Heart left ventricle (tissue), 16 donors: ENCODE data around the gene PIGR. TPM values are rescaled to one million over a fixed set of nuclear protein-coding genes. Genes with fewer than 3 reads are reported as not detected.

Source experiments
- ATAC-seq, 4 donors: fragments of 200-7000 bp; cut with Tn5 transposase; one replicate each; pipeline ENCODE4 v1.9.1; 2020 to 2022; ENCODE audit warnings: moderate library complexity in 4 of 4, mild to moderate bottlenecking in 3 of 4, moderate number of reproducible peaks in 1 of 4
- DNase-seq, 5 donors: peaks; one replicate each; pipeline ENCODE4 v3.0.0-alpha.2; 2020
- H3K27ac ChIP-seq, 12 donors: fragments of 200-600 bp; sonication (generic) in 4 of 12; one replicate each; pipeline versions ENCODE4 v1.5.0 to v1.8.0; 2016 to 2022; ENCODE audit warnings: mild to moderate bottlenecking in 2 of 12
- H3K27me3 ChIP-seq, 9 donors: fragments of 200-600 bp; sonication (generic) in 2 of 9; one replicate each; pipeline versions ENCODE4 v1.5.1 to v1.8.0; 2016 to 2022; ENCODE audit warnings: mild to moderate bottlenecking in 3 of 9
- H3K36me3 ChIP-seq, 9 donors: fragments of 200-600 bp; sonication (generic) in 2 of 9; one replicate each; pipeline versions ENCODE4 v1.5.0 to v1.8.0; 2018 to 2022; ENCODE audit warnings: mild to moderate bottlenecking in 2 of 9
- H3K4me1 ChIP-seq, 12 donors: fragments of 200-600 bp; sonication (generic) in 4 of 12; one replicate each; pipeline versions ENCODE4 v1.5.0 to v1.8.0; 2016 to 2022; ENCODE audit warnings: mild to moderate bottlenecking in 3 of 12
- H3K4me3 ChIP-seq, 12 donors: fragments of 200-600 bp; sonication (generic) in 4 of 12; one replicate each; pipeline versions ENCODE4 v1.5.0 to v1.8.0; 2017 to 2022; ENCODE audit warnings: mild to moderate bottlenecking in 9 of 12, moderate library complexity in 4 of 12
- H3K9me3 ChIP-seq, 12 donors: fragments of 200-600 bp; sonication (generic) in 4 of 12; one replicate each; pipeline versions ENCODE4 v1.5.0 to v1.8.0; 2016 to 2022; ENCODE audit warnings: mild to moderate bottlenecking in 1 of 12
- POLR2A ChIP-seq, 2 donors: fragments of 450-650 bp; IDR thresholded peaks; one replicate each; pipeline ENCODE4 v1.6.1; 2017; ENCODE audit warnings: antibody characterized with exemption in 2 of 2, mild to moderate bottlenecking in 2 of 2, moderate library complexity in 2 of 2
- WGBS, 4 donors: extraction: QIAGEN DNeasy Blood & Tissue Kit in 2 of 4; methylation state at CpG; one replicate each; pipeline versions ENCODE4 v1.1.5 to v1.1.7; 2013 to 2018; 5-methylcytosine and 5-hydroxymethylcytosine counted together
- intact Hi-C, 10 donors: fragments of 100-400 bp; cut with DNase I; formaldehyde crosslinking; loops; one replicate each; pipeline versions ENCODE4 v1.11.1 to v1.14.2; 2022
- polyA plus RNA-seq, 2 donors: library from polyadenylated mRNA; stranded (reverse); fragments of 200-250 nt; gene quantifications; one replicate each; pipeline ENCODE4 v1.2.3, GENCODE V29; 2013
- total RNA-seq, 9 donors: library from RNA; depleted of rRNA in 2 of 9; stranded (reverse); fragments of >200 nt in 2 of 9; fragmentation: NEBNext Ultra II Directional in 3 of 9; extraction: Animal tissue kit (Norgen Biotek cat#: 25700) in 3 of 9; gene quantifications; one replicate each; pipeline versions ENCODE4 v1.1.0 to v1.2.4, GENCODE V29; 2016 to 2023
- TF ChIP-seq, protein P1 (sequence below), 12 donors: fragments of 200-600 bp; sonication (generic) in 4 of 12; IDR thresholded peaks; one replicate each; pipeline versions ENCODE4 v1.5.0 to v1.8.0; 2018 to 2022; ENCODE audit warnings: antibody characterized with exemption in 12 of 12, mild to moderate bottlenecking in 5 of 12
- donor health status: ischemic (EF 13 %, LVEDD 7.1; RV severe dilation, severe dysfunction).
- donor health status: healthy with polysubstance abuse.
- donor health status: DM: no; HTN: yes; CAD: no.
- donor health status: DM: no; HTN: no; CAD: no.
- donor health status: ischemic (EF 25% LVEDD 6.9; RV normal size, moderate dysfunction).
- donor health status: ischemic (EF 25% LVEDD 5.7; RV mildly dilated, moderate dysfunction).
- donor health status: healthy.
- donor health status: DM: yes; HTN: yes; CAD: no.
- donor health status: ischemic (EF 35%, LVEDD 5.7; RV mildly dilated, moderate dysfunction).
- donor health status: nonischemic (EF 11% LVEDD 7.7; RV severe dilation, severe dysfunction).
- donor health status: DM: yes; HTN: yes; CAD: no.
- donor health status: PGD.
- donor health status: ischemic (EF 29% LVEDD 5.4; RV normal size, mild dysfunction).
- donor health status: nonischemic (EF 23%, LVEDD 6.1; RV moderate dilation, normal function).

Gene PIGR
- total and polyA plus RNA-seq, 11 donors, result 0.04 to 0.64 (median 0.45) TPM; not detected in 7

DNA sequence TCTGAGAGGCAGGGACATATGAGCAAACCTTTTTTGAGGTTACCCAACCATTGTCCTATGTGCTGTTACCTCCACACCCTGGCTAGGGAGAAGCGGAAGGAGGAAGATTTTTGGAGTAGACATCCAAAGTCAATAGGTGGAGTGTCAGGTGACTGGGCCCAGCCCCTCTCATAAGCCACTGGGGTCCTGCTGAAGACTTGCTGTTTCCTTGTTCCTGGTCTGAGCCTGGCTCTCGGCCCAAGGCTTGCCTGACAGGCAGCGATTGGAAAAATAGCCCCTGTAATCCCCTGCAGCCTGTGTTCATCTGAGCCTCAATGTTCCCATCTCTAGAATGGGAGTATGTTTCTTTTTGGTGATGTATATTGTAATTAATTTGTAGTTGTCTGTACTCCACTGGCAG, 6.9 kb upstream of the PIGR start:
- ATAC-seq (no peak), DNase-seq (no peak)
- intact Hi-C loops, result no loop called here
- WGBS, 4 donors, result 85 to 93% (median 90%) methylated on average over 3 of the region's 3 CpGs
- H3K27me3 ChIP-seq, result peaks cover 0 to 6% (median 0%) of the 10 kb centered on the region in 9 donors
- no peaks in the 10 kb centered on the region for H3K4me1 ChIP-seq
- H3K9me3 ChIP-seq, result peaks cover 0 to 6% (median 0%) of the 10 kb centered on the region in 12 donors
- no peaks in the 10 kb centered on the region for H3K36me3 ChIP-seq
- no peak overlapping the region for H3K4me3 ChIP-seq
- no peak for TF ChIP-seq POLR2A (IDR thresholded peaks at IDR 0.05)
- TF ChIP-seq, protein P1, sequence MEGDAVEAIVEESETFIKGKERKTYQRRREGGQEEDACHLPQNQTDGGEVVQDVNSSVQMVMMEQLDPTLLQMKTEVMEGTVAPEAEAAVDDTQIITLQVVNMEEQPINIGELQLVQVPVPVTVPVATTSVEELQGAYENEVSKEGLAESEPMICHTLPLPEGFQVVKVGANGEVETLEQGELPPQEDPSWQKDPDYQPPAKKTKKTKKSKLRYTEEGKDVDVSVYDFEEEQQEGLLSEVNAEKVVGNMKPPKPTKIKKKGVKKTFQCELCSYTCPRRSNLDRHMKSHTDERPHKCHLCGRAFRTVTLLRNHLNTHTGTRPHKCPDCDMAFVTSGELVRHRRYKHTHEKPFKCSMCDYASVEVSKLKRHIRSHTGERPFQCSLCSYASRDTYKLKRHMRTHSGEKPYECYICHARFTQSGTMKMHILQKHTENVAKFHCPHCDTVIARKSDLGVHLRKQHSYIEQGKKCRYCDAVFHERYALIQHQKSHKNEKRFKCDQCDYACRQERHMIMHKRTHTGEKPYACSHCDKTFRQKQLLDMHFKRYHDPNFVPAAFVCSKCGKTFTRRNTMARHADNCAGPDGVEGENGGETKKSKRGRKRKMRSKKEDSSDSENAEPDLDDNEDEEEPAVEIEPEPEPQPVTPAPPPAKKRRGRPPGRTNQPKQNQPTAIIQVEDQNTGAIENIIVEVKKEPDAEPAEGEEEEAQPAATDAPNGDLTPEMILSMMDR (IDR thresholded peaks at IDR 0.05), result no peak
- H3K27ac ChIP-seq, result no peak overlapping the region

DNA sequence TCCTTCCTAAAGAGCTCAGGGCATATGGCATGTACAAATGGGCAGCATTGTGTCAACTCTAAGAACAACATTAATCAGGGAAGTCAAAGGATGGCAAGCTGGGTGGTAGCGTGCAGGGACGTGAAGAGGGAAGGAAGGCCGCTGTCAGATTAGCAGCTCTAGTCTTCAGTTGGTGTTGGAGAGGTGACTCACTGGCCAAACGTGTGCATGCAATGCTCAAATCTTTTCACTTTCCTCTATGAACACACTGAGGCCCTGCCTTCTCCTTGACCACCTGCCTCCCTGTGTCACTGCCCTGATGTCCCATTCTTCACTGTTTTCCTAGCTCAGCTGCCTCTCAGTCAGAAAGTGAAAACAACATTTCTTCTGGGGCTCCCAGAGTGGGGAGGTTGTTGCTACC, 5.9 kb upstream of the PIGR start:
- Histone ChIP-seq H3K4me3 (no peak overlapping the region), H3K27me3 (peaks cover 0 to 9% (median 0%) of the 10 kb centered on the region in 9 donors), H3K9me3 (peaks cover 0 to 6% (median 0%) of the 10 kb centered on the region in 12 donors), H3K4me1 (no peaks in the 10 kb centered on the region), H3K36me3 (no peaks in the 10 kb centered on the region), H3K27ac (no peak overlapping the region)
- DNase-seq, result no peak
- ATAC-seq, result no peak
- 56 to 71% (median 66%) methylated on average over 4 of the region's 4 CpGs for WGBS, 4 donors
- intact Hi-C loops, result no loop called here
- TF ChIP-seq, protein P1 (IDR thresholded peaks at IDR 0.05), result no peak
- TF ChIP-seq POLR2A (IDR thresholded peaks at IDR 0.05), result no peak

DNA sequence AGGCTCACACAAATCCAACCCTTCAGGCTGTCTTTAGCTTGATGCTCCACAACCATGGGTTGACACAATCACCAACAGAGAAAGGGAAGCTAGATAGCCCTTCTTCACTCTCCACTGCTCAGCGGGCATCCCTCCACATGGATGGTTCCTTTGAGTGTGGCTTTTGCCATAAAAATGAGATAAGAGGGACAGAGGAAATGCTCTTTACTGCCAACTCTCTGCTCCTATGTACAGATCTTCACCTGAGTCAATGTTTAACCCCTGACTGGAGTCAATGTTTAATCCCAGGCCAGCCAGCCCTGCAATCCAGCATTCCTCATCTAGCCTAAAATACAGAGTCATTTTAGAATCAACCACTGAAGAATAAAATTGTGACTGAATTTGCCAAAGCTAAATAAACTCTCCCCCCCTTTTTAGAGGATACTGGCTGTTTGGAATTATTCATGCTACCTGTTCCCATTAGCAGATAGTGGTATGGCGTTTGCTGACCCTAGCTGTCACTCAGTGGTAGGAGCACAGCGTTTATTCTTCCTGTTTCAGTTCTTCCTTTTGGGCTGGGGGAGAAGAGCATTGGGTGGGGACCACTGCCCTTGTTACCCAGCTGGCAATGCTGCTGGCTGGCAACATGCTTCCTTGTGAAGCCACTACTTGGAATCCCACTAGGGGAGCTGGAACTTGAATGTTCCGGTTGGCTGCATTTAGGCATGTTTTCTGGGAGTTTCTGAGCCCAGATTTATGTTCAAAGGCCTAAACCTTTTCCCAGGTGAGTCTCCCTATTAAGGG, 5.2 kb upstream of the PIGR start:
- ATAC-seq (no peak), DNase-seq (no peak)
- 82 to 88% (median 86%) methylated on average over 4 of the region's 4 CpGs for WGBS, 4 donors
- Histone ChIP-seq H3K36me3 (no peaks in the 10 kb centered on the region), H3K9me3 (peaks cover 0 to 6% (median 0%) of the 10 kb centered on the region in 12 donors), H3K4me1 (no peaks in the 10 kb centered on the region), H3K27ac (no peak overlapping the region), H3K4me3 (no peak overlapping the region), H3K27me3 (peaks cover 0 to 16% (median 0%) of the 10 kb centered on the region in 9 donors)
- intact Hi-C loops, result no loop called here
- TF ChIP-seq, protein P1 (IDR thresholded peaks at IDR 0.05), result no peak
- no peak for TF ChIP-seq POLR2A (IDR thresholded peaks at IDR 0.05)

DNA sequence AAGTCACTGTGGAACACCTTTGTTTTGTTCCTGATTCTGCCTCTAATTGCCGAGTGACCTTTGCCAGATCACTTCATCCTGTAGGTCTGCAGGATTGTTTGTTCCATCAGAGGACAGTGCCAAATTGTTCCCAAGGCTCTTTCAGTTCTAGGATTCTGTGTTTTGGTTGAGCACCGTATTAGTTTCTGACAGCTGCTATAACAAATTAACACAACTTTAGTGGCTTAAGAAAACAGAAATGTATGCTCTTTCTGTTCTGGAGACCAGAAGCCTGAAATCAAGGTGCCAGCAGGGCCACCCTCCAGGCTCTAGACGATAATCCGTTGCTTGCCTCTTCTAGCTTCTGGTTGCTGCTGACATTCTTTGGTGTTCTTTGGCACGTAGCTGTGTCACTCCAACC, 3.4 kb upstream of the PIGR start:
- TF ChIP-seq, protein P1 (IDR thresholded peaks at IDR 0.05), result no peak
- TF ChIP-seq POLR2A (IDR thresholded peaks at IDR 0.05), result no peak
- Histone ChIP-seq H3K4me1 (no peaks in the 10 kb centered on the region), H3K36me3 (no peaks in the 10 kb centered on the region), H3K27me3 (peaks cover 0 to 29% (median 6%) of the 10 kb centered on the region in 9 donors), H3K9me3 (peaks cover 0 to 6% (median 0%) of the 10 kb centered on the region in 12 donors), H3K4me3 (no peak overlapping the region), H3K27ac (no peak overlapping the region)
- 89 to 94% (median 90%) methylated on average over 5 of the region's 5 CpGs for WGBS, 4 donors
- DNase-seq, result no peak
- ATAC-seq, result no peak
- intact Hi-C loops, result no loop called here
